ENCODE measurements around the gene SCN4A.

SCN4A gene

GRCh38 chr17:63948521-63948920 lies 24.2 kb downstream of the SCN4A start:
- TF ChIP-seq TAF1 (IDR thresholded peaks at IDR 0.05; ENCODE audit: borderline replicate concordance, insufficient read depth, low read length), result no peak
- no peak for TF ChIP-seq POLR2AphosphoS5 (IDR thresholded peaks at IDR 0.05; ENCODE audit: low read depth, low read length)
- no peak for TF ChIP-seq REST (IDR thresholded peaks at IDR 0.05; ENCODE audit: insufficient read depth in 1 of 2, low read depth in 2 of 2, low read length in 2 of 2)
- no peak for TF ChIP-seq SIN3A (IDR thresholded peaks at IDR 0.05; ENCODE audit: borderline replicate concordance, insufficient read depth, low read length)
- no peak for TF ChIP-seq FOXP2 (optimal IDR thresholded peaks at IDR 0.05; ENCODE audit: borderline replicate concordance, extremely low read depth, extremely low read length, insufficient read depth)

- TF ChIP-seq FOXP2 (optimal IDR thresholded peaks at IDR 0.05; ENCODE audit: borderline replicate concordance, extremely low read depth, extremely low read length, insufficient read depth) (no peak), SIN3A (IDR thresholded peaks at IDR 0.05; ENCODE audit: borderline replicate concordance, insufficient read depth, low read length) (no peak), POLR2AphosphoS5 (IDR thresholded peaks at IDR 0.05; ENCODE audit: low read depth, low read length) (no peak), TAF1 (IDR thresholded peaks at IDR 0.05; ENCODE audit: borderline replicate concordance, insufficient read depth, low read length) (no peak), REST (IDR thresholded peaks at IDR 0.05; ENCODE audit: insufficient read depth in 1 of 2, low read depth in 2 of 2, low read length in 2 of 2) (no peak)
Measured at GRCh38 chr17:63947711-63948330, 24.9 kb downstream of the SCN4A start.

GRCh38 chr17:63946440-63947363 lies 26.0 kb downstream of the SCN4A start:
- no peak for TF ChIP-seq REST (IDR thresholded peaks at IDR 0.05; ENCODE audit: insufficient read depth in 1 of 2, low read depth in 2 of 2, low read length in 2 of 2)
- TF ChIP-seq POLR2AphosphoS5 (IDR thresholded peaks at IDR 0.05; ENCODE audit: low read depth, low read length), result no peak
- no peak for TF ChIP-seq SIN3A (IDR thresholded peaks at IDR 0.05; ENCODE audit: borderline replicate concordance, insufficient read depth, low read length)
- TF ChIP-seq TAF1 (IDR thresholded peaks at IDR 0.05; ENCODE audit: borderline replicate concordance, insufficient read depth, low read length), result no peak
- TF ChIP-seq FOXP2 (optimal IDR thresholded peaks at IDR 0.05; ENCODE audit: borderline replicate concordance, extremely low read depth, extremely low read length, insufficient read depth), result no peak

GRCh38 chr17:63945784-63946439 lies 26.8 kb downstream of the SCN4A start:
- no peak for TF ChIP-seq TAF1 (IDR thresholded peaks at IDR 0.05; ENCODE audit: borderline replicate concordance, insufficient read depth, low read length)
- no peak for TF ChIP-seq REST (IDR thresholded peaks at IDR 0.05; ENCODE audit: insufficient read depth in 1 of 2, low read depth in 2 of 2, low read length in 2 of 2)
- TF ChIP-seq POLR2AphosphoS5 (IDR thresholded peaks at IDR 0.05; ENCODE audit: low read depth, low read length), result no peak
- no peak for TF ChIP-seq FOXP2 (optimal IDR thresholded peaks at IDR 0.05; ENCODE audit: borderline replicate concordance, extremely low read depth, extremely low read length, insufficient read depth)
- TF ChIP-seq SIN3A (IDR thresholded peaks at IDR 0.05; ENCODE audit: borderline replicate concordance, insufficient read depth, low read length), result no peak

All from PFSK-1 (cell line).